ENCODE measurements around the gene ILKAP.

The ILKAP gene

DNA sequence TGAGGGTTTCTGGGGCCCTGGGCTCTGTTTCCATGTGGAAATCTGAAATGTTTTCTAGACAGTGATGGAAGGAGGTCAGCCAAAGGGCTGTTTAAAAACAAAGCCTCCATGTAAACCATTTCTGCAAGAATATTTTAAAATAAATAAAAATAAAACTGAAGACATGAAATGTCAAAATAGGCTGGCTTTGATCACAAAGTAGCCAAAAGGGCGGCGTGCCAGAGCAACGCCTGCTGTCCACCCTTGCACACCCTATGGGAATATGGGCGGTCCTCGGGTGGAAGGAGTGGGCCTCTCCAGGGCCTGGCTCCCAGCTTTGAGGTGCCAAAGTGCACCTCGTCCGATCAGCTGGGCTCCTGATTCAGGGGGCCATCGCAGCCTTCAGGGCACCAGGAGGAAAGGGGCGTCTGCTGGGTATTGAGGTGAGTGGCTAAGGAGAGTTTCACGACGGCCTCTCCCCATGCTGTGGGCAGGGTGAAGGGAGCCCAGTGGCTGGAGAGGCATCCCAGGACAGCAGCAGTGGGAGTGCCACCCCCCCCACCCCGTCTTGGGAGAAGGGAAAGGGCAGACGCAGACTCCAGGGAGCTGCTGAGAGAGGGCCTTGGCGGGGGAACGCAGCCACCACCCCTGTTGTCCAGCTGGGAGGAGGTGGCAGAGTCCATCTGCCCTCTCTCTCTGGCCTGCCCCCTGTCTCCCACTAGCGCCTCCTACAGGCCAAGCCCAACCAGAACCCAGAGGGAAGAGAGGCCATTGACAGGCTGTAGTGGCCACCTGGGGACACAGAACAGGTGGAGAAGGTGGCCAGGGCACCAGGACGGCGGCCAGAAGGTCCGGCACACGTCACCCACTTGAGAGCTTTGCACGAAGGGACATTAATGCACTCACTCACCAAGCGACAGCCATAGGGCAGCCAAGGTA lies 50.5 kb downstream of the ILKAP start:
- no peak for DNase-seq (ENCODE audit: low read depth in 2 of 2)

DNA sequence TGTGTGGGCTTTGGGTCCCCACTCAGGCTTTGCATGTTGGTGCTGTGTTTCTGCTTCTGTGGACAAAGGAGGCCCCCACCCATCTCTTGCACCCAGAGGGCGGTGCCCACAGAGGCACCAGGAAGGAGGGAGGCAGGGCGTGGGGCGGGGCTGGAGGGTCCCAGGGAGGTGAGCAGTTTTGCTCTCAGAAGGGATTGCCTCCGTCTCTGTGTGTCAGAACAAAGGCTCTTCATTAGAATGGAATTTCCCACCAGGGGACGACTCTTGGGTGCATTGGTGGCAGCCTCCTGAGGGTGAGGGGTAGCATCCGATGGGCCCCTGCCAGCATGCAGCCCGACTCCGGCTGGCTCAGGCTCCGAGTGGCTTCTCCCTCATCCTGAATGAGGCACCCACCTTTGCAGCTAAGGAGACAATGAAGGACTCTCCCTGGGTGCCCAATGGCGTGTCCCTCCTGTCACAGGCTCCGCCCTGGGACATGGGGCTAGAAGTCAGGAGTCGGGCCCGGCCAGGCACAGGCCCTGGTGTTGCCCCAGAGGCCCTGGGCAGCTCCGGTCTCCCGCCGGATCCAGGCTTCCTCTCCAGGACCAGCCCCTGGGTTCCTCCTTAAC lies 51.8 kb downstream of the ILKAP start:
- no peak for DNase-seq (ENCODE audit: low read depth in 2 of 2)

DNA sequence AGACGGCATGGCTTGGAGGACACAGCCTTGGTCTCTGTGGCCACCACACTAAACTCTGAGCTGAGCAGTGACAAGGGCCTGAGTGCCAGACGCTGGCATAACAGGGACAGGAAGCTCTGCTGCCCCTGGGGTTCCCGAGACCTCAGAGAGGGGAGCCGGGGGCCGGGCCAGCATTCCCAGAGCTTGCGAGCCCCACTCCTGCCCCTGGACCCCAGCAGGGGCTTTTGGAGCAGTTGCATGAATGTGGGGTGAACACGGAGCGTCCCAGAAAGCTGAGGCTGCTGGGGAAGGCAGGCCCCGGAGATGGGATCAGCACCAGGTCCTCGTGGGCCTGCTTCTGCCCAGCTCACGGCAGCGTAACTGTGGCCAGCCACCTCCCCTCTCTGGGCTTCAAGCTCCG lies 52.3 kb downstream of the ILKAP start:
- no peak for DNase-seq (ENCODE audit: low read depth in 2 of 2)

DNA sequence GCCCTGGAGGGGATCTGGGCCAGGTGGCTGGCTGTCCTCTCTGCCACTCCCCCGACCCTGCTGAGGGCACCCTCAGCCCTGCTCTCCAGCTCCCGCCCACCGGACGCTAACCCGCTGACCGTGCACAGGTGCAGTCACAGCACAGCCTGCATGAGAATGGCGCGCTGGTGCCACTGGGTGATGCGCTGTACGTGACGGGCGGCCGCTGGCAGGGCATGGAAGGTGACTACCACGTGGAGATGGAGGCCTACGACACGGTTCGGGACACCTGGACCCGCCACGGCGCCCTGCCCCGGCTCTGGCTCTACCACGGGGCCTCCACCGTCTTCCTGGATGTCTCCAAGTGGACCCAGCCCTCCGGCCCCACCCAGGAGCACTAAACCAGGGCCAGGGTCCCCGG lies 52.8 kb downstream of the ILKAP start:
- no peak for DNase-seq (ENCODE audit: low read depth in 2 of 2)

DNA sequence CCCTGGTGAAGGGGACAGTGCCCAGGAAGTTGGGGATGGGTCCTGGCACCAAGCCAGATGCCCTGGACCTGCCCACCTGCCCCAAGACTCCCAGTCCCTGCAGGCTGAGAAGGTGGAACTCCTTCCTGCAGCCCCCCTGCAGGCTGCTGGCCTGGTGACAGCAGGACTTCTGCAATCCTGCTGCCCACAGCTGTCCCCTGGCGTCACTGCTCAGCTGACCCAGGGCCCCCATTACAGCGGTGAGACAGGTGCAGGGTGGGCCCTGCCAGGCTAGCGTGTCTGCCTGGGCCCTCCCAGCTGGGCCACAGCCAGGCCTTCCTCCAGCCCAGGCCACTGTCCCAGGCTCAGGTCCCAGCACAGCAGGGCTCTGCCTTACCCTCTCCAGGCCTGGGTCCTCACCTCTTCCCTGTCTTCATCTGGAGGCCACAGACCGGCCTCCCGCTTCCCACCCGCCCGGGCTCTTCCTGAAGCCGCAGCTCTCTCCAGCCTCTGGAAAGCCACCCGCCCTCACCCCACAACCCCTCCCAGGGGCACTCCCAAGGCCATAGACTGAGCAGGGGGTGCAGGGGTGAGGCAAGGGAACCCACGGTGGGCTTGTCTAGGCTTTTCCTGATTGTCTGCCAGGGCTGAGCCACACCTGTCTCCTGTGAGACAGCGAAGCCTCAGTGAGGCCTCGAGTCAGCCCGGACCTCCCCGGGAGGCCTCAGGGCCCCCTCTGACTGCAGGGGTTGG lies 53.5 kb downstream of the ILKAP start:
- no peak for DNase-seq (ENCODE audit: low read depth in 2 of 2)

DNA sequence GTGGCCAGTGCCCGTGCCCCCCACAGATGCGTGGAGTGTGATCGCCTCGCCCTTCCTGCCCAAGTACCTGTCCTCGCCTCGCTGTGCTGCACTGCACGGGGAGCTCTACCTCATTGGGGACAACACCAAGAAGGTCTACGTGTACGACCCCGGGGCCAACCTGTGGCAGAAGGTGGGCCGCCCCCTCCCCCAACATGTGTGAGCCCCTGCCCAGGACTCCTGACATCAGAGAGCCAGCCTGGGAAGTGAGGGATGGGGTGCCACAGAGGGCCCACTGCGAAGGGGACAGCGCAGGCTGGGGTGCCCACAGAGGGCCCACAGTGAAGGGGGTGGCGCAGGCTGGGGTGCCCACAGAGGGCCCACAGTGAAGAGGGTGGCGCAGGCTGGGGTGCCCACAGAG lies 54.5 kb downstream of the ILKAP start:
- no peak for DNase-seq (ENCODE audit: low read depth in 2 of 2)

DNA sequence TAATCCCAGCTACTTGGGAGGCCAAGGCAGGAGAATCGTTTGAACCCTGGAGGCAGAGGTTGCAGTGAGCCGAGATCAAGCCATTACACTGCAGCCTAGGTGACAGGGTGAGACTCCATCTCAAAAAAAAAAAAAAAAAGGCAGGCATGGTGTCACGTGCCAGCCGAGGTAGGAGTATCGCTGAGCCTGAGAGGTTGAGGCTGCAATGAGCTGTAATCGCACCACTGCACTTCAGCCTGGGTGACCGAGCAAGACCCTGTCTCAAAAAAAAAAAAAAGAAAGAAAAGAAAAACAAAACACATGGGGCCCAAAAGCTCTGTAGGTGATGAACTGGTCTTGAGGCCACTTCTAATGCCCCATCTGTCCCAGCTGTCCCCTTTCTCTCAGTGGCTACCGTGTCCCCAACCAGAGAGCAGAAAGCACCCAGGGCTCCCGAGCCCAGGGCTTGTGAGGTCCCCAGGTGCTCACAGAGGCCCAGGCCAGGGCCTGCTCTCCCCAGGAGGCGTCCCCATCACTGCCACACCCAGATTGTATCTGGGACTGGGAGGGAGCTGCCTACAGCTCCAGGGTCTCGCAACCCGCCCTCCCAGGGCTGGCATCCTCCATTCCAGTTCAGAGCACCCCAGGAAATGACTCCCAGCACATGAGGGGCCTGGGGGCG lies 56.5 kb downstream of the ILKAP start:
- no peak for DNase-seq (ENCODE audit: low read depth in 2 of 2)

DNA sequence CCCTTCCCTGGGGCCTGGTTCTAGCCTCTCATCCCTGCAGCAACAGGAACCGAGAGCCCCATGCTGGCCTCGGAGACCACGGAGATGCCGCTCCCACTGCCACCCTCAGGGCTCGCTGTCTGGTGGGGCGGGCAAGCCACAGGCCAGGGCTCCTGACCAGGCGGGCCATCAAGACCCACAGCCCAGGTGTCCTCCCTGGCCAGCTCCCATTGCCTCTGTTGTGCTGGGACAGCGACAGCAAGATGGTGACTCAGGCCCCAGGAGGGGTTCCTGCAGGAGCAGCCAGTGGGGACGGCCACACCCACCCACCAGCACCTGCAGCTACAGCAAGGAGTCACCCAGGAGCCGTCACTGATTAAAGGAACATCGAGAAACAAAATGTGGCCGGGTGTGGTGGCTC lies 57.6 kb downstream of the ILKAP start:
- no peak for DNase-seq (ENCODE audit: low read depth in 2 of 2)

DNA sequence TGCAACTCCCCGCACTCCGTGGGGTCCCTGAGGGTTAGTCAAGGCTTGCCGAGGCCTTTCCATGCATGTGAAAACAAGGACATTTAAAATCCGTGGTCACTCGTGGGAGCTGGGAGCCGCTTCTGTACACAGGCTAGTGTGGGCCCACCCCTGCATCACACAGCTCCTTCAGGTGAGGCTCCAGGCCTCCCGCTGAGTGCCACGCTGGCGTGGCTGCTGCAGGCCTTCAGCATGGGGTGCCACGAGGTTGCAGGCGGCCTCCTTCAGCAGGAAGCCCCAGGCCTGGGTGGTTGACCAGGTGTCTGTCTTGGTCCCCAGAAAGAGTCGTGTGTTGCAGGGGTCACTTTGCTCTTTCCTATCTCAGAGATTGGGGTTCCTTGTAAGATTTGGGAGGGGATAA lies 58.4 kb downstream of the ILKAP start:
- no peak for DNase-seq (ENCODE audit: low read depth in 2 of 2)

DNA sequence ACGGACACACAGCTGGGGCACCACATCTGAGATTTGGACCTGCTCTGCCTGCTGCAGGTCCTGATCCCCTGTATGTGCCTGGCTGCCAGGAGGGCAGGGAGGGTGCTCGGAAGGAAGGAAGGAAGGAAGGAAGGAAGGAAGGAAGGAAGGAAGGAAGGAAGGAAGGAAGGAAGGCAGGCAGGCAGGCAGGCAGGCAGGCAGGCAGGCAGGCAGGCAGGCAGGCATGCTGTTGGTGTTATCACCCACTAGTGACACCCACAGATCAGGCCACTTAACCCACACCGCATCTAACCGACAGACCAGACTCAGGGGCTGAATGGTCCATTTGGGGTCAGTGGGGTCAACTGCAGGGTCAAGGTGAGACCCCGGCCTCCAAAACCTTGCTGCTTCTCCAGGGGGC lies 59.2 kb downstream of the ILKAP start:
- DNase-seq (ENCODE audit: low read depth in 2 of 2) = no peak

DNA sequence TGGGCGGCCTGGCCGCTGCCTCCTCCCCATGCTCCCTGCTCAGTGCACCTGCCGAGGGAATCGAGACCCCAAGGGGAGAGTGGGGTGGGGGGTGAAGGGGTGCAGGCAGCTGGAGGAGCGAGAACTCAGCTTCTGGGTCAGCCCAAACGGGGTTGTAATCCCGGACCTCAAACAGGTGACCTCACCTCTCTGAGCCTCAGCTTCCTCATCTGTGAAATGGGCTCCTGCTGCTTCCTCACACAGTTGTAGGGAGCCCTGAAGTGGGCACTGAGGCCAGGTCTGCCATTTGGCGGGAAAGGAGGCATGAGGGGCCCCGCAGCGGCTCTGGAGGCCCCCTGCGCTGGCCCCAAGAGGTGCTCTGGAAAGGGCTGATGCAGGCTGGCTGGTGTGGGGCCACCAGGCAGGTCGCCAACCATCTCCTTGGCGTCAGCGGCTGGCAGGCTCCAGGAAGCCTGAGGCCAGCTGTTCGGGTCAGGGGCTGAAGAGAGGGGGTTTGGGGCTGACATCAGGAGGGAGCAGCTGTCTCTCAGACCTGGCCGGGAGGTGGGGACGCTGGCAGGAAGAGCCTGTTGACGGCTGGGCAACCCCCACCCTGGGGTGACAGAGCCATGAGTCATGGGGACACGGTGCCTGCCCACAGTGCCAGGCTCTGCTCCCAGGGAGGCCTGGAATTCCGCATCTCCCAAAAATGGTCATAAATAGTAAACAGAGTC lies 60.1 kb downstream of the ILKAP start:
- DNase-seq (ENCODE audit: low read depth in 2 of 2) = no peak

DNA sequence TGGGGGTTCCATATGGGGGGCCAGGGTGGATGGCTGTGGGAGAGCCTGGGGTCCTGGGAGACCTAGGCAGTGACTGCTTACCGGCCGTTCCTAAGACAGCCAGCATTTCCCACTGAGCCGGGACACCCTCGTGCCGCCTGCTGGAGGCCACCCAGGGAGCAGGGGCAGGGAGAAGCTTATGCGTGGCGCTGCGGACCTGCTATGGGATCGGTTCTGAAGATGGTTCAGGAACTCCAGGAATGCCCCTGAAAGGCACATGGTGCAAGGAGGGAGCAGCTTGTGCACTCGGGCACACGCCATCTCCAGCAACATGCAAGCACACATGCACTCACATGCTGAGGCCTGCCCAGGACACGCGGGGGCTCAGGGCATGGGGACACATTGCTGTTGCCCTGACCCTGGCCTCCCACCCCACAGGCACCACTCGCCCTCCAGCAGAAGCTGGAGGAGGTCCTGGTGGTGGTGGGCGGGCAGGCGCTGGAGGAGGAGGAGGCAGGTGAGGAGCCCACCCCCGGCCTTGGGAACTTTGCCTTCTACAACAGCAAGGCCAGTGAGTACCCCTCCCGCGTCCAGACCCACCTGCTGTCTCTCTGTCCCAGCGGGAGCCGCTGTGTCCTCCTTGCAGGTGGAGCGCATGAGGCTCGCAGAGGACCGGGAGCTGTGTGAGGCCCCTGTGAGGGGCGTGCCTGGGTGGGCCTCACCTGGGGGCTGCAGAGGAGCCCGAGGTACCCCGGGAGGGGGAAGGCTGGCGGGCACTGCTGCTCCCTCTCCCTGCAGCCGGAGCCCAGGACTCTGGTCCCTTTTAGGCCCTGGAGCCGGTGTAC lies 60.9 kb downstream of the ILKAP start:
- DNase-seq (ENCODE audit: low read depth in 2 of 2) = no peak

DNA sequence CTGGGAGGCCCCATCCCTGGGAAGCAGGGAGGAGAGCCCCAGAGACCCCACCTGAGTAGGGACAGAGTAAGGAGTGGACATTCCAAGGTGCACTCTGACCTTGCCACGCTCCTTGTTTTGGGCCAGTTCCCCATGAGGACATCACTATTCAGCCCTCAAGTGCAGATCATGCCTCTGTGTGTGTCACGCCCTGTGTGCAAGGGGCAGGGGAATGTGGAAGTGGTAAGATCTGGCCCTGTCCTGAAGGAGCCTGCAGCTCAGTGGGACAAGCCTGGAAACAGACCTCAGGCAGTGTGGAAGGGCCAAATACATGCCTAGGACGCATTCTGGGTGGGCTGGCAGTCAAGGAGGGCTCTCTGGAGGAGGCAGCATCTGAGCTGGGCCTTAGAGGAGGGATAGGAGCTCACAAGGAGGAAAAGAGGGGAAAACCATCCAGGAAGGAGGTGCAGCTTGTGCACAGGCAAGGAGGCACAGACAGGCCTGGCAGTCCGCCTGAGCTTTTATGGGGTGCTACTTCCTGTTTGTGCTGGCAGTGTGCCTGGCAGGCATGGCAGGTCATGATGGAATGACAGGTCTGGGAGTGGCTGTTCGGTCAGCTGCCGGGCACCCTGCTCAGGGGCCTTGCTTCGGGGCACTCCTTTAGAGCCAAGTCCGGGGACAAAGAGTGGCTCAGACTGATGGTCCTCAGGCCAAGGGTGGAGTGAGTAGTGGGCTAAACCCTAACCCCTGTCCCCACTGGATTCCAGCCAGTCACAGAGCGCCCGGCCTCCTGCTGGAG lies 61.8 kb downstream of the ILKAP start:
- DNase-seq (ENCODE audit: low read depth in 2 of 2) = no peak

DNA sequence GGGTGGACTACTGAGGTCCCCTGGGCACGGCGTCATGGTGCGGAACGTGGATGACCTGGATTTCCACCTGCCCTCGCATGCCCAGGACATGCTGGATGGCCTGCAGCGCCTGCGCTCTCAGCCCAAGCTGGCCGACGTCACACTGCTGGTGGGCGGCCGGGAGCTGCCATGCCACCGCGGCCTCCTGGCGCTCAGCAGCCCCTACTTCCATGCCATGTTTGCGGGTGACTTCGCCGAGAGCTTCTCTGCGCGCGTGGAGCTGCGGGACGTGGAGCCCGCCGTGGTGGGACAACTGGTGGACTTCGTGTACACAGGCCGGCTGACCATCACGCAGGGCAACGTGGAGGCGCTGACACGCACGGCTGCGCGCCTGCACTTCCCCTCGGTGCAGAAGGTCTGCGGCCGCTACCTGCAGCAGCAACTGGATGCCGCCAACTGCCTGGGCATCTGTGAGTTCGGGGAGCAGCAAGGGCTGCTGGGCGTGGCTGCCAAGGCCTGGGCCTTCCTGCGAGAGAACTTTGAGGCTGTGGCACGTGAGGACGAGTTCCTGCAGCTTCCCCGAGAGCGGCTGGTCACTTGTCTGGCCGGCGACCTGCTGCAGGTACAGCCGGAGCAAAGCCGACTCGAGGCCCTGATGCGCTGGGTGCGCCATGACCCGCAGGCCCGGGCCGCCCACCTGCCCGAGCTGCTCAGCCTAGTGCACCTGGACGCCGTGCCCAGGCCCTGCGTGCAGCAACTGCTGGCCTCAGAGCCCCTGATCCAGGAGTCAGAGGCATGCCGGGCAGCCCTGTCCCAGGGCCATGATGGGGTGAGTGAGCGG lies 62.6 kb downstream of the ILKAP start:
- no peak for DNase-seq (ENCODE audit: low read depth in 2 of 2)

DNA sequence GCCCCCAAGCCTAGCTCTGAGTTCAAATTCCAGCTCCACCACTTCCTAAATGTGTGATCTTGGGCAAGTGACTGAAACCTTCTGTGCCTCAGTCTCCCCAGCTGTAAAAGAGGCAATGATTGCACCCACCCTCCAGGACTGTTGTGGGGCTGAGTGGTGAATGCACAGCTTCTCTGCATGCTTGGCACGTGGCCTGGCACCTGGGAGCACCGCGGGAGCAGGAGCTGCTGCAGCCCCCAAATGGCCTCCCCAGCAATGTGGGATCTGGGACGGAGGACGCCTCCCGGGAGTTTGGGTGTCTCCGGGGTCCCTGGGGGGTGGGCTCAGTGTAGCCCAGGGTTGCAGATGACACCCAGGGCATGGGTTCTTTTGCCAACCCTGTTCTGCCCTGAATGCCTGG lies 63.5 kb downstream of the ILKAP start:
- no peak for DNase-seq (ENCODE audit: low read depth in 2 of 2)

DNA sequence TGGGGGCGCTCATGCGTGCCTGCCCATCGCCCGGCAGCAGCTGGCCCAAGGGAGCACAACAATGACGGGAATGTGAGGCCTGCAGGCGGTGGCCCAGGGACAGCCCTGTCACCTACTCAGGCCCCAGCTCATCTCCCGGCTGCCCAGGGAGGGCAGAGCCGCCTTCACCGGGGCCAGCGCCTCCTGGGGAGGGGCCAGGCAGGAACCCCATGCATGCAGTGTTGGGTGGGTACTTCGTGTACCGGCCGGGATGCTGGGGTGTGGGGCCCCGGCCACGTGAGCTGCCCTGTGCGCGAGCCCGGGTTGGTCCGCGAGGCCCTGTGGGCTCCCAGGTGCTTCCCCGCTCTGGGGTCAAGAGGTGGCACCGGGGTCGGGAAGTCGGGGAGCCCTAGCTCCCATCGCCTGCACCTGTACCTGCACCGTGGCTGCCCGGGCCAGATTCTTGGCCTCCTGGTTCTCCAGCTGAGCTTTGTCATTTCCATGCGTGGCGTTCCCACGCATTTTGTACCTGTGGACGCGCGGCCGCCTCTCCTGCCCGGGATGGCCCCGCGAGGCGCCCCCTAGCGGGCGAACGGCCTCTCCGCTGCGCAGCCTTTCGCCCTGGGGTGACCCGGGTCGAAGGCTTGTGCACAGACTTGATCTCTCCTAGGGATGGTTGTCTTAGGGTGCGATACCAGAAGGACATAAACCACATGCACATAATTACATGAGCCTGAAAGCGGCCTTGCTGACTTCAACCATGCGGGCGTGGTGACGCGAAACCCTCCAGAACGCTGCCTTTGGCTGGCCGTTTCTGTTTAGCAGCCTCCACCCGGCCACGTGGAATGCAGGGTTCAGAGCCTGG lies 64.1 kb downstream of the ILKAP start:
- peak in 1 of 2 donors; percentile 19 for DNase-seq (ENCODE audit: low read depth in 2 of 2)

DNA sequence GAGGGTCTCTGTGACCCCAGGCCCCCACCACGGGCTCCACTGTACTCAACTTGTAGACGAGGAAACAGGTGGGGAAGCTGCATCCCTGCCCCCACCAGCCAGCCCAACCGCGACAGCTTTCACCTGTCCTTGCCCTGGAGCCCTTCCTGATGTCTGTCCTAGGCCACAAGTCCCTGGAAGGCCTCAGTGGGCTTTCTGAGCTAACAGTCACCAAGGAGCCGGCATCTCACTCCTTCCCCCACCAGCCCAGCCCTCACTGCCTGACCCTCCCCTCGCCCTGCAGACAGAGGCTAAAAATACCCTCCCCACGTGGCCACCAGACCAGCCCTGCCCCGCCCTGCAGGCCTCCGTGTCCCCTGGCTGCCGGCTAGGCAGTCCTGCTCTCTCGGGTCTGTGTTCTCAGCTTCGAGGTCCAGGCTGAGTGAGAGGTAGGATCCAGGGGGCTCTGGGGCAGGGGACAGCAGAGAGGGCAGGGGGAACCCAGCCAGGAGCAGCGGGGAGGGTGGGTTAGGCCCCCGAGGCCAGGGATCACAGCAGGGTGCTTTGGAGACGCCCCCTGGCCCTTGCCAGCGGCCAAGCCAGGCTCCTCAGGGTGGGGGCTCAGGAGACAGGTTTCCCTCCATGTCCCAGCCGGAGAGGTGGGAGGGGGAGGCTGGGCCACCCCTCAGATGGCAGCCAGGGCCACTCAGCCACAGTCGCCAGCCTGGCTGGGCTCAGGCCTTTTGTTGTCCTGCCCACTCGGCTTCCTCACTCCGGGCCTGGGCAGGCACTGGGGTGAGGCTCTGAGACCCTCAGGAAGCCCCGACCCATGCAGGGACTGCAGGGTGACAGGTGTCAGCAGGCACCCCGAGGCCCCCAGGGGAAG lies 64.9 kb downstream of the ILKAP start, which contains the start of gene KLHL30:
Gene KLHL30, plus strand, starts transcription at position 338 of the 865 bp plus-strand sequence. CDS start 2,087 bp downstream, outside the sequence.
- DNase-seq (ENCODE audit: low read depth in 2 of 2) = no peak

Data from stimulated activated CD4-positive, alpha-beta T cell treated with anti-CD3 and anti-CD28 coated beads, Interleukin-15, amount 100 ng/mL, for 48 hours (primary cell).